GM21786 (cell line): ENCODE results near the gene EN1.

Experiments used
- ATAC-seq: cut with Tn5 transposase; IDR thresholded peaks from one replicate; pipeline ENCODE4 v1.9.1; 2021; ENCODE audit not compliant: unreplicated experiment

Gene EN1

GRCh38 chr2:118823633-118824032 lies 23.8 kb downstream of the EN1 start:
- ATAC-seq: no peak

GRCh38 chr2:118822572-118822971 lies 24.9 kb downstream of the EN1 start:
- no peak for ATAC-seq

- no peak for ATAC-seq
Observed at GRCh38 chr2:118822015-118822414, 25.4 kb downstream of the EN1 start.

- no peak for ATAC-seq
Observed at GRCh38 chr2:118817469-118817868, 30.0 kb downstream of the EN1 start.

DNA sequence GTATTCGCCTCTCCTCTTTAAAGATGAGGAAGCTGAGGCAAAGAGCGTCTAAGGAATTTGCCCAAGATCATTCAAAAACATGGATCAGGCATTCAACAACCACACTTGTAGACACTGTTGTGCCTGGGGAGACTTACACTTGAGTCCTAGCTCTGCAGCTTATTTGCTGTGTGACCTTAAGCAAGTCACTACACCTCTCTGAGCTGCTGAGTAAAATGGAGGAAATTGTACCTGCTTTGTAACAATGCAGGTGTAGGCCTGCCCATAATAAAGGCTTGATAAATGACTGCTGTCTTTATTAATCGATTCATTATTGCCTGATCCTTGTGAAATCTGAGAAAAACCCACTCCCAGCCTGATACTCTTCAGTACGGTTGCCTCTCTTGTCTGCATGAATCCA lies 30.8 kb downstream of the EN1 start:
- no peak for ATAC-seq

DNA sequence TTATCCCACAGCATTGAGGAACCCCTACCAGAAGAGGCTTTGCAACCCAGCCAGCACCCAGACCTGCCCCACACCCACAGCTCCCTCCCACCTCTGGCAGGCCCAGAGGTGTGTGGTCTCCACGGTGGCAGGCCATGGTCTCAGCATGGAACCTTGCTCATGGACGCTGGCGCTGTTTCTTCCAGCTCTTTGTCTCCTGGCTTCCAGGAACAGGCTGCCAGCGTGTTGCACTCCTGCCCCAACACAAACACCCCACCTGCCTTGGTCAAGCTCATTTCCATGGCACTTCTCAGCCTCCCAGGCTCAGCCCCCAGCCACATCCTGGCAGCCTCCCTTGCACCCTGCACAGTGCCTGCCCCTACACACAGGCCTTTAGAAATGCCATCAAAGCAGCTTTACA lies 31.7 kb downstream of the EN1 start:
- no peak for ATAC-seq

DNA sequence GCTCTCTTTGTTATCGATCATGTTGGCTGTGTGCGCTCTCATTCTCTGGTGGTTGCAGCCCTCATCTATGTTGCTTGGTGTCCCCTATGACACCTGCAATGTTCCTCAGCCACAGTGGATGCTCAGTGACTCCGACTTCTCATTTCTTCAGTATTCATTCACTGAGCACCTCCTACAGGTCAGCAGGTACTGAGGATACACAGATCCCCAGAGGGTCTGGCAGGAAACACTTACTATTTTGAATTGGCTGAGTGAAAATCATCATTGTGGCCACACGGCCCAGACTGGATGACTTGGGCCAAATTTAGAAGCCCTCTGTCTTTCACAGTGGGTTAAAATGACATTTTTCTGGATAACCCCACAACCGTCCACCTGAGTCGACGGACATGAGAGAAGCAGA lies 32.1 kb downstream of the EN1 start:
- no peak for ATAC-seq

DNA sequence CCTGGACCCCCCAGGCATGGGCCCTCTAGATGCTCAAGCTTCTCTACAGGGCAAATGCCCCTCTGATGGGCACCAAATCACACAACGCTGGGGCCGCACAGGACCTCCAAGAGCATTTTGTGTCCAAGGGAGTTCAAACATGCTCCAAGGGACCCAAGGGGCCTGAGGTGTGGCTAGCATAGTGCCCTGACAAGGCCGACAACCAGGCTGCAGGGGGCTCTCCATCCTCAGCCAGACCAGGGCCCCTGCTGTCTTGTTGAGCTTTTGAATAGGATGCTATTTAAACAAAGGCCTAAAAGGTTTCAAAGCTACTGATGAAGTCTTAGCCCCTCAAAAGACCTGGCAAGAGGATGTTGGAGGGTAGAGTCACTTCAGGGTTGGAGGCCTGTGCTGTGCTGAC lies 33.1 kb downstream of the EN1 start:
- no peak for ATAC-seq

DNA sequence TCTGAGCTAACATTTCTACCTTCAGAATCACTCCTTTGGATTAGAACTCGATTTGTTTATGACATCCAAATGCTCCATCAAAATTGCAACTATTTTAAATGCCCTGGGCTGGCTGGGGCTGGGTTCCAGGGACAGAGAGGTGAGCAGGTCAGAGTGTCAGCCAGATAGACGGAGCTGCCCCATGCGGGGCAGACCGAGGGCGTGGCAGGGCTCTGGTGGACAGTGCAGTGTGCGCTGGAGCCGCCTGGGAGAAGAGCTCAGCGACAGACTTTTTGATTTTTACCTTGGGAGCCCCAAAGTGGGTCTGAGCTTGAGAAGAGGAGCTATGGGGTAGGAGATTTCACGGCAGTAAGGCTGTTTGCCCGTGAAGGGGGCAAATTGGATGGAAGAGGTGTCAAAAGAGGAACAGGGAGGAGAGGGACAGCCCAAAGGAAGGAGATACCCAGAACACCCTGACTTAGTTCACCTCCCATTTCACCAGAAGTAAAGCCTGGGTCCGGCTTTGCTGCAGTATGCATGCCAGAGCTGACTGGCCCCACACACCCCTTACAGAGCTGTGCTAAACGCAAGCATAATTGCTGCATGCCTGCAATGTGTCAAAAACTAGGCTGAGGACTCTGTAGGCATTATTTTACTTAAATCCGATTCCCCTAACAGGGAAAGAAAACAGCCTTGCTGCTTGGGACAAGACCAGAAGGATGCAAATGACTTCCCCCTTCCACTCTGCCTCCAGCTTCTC lies 33.7 kb downstream of the EN1 start:
- no peak for ATAC-seq

- ATAC-seq: no peak
Observed at GRCh38 chr2:118813111-118813510, 34.3 kb downstream of the EN1 start.

GRCh38 chr2:118812552-118812951 lies 34.9 kb downstream of the EN1 start:
- ATAC-seq: no peak

DNA sequence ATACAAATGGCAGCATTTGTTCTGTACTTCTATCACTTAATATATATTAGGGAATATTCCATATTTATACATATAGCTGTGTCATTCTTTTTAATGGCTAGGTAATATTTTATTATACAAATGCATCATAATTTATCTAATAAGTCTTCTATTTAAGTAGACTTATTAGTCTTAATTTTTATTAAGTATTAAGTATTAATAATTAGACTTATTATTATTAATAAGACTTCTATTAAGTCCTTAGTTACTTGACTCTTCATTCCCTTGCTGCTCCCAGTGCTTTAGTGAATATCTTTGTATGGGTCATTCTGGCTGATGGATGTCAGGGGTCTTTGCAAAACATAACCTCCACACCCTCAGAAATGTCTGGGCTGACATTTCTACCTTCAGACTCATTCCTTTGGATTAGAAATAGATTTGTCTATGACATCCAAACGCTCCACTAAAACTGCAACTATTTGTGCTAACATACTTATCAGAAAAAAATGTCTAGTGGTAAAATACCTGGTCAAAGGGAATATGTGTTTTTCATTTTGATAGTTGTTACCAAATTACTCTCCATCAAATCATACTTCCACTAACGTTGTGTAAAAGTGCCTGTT lies 35.8 kb downstream of the EN1 start:
- no peak for ATAC-seq

GRCh38 chr2:118810766-118811165 lies 36.7 kb downstream of the EN1 start:
- ATAC-seq: no peak

- no peak for ATAC-seq
Observed at GRCh38 chr2:118808429-118808809, 39.0 kb downstream of the EN1 start.

- ATAC-seq: no peak
Observed at GRCh38 chr2:118807668-118808428, 39.6 kb downstream of the EN1 start.

DNA sequence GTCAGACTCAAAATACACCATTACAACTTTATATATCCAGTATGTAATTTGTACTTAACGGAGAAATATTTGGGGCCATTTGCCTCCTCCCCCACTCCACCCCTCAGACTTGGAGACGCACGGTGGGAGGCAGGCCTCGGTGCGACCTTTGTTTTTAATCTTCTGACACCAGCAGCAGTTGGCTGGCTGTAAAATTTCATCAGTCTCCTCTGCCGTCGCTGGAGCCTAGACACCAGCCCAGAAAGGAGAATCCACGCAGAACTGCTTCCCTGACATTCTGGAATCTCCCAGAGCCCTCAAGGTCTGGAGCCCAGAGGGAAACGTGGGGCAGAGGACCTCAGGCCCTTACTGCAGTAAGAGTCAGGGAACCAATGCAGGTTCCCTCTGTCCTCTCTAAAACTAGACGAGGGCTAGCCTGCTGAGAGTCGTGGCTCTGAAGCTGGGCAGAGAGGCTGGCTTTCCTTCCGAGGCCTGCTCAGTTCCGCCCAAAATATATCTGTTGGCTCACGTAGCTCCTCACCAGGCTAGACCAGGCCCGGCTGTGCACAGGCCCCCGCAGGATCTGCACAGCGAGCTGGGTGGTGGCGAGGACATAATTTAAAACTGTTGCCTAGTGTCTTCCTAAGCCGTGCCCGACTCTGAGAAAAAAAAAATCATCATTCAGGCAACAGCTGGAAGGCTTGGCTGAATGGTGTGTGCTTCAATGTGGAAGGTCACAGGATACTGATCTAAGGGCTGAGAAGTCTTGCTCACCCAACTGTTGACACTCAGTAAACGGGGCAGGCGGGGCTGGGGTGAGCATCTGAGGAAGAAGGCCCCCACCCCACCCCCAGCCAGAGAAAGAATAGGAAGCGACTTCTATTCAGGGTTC lies 40.4 kb downstream of the EN1 start:
- no peak for ATAC-seq

GRCh38 chr2:118805064-118805690 lies 42.3 kb downstream of the EN1 start:
- ATAC-seq: no peak

- ATAC-seq: no peak
Observed at GRCh38 chr2:118803012-118803411, 44.4 kb downstream of the EN1 start.

DNA sequence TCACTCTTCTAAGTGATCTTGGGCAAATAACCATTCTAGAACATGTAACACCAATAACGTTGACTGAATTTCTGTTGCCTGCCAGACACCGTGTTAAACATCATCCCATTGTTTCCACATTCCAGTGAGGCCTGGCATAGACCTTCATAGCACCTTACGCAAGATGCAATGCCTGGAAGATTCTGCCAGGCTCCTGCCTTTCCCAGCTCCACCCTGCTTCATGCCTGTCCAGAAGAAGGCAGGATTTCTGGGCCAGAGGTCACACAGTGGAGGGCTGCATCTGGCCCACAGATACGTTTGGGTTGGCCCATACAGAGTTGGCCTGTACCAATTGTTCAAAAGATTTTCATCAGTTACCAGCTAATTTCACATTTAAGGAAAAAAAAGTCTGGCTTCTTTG lies 46.3 kb downstream of the EN1 start:
- ATAC-seq: no peak

GRCh38 chr2:118800736-118801135 lies 46.7 kb downstream of the EN1 start:
- ATAC-seq: no peak

- no peak for ATAC-seq
Observed at GRCh38 chr2:118794546-118794945, 52.9 kb downstream of the EN1 start.
